Nephron progenitor cell (in vitro differentiated cells): ENCODE results near the gene ABL2.
"Not testable (repeated sequence)": the region's sequence is repeated elsewhere in the genome, so short reads cannot be mapped to it uniquely, and the experiment has no call there.

Experiments
- DNase-seq: peaks from one replicate; pipeline ENCODE4 v3.0.0; 2021
- H3K27ac Mint-ChIP-seq: 2 replicates; pipeline ENCODE4 v1.8.0; 2021; ENCODE audit warnings: mild to moderate bottlenecking, moderate library complexity, mixed read lengths
- H3K27me3 Mint-ChIP-seq: 2 replicates; pipeline ENCODE4 v1.8.0; 2021; ENCODE audit warnings: mild to moderate bottlenecking, low read depth, mixed read lengths; ENCODE audit not compliant: poor library complexity
- H3K36me3 Mint-ChIP-seq: 2 replicates; pipeline ENCODE4 v1.8.0; 2021; ENCODE audit warnings: low read depth, mixed read lengths
- H3K4me1 Mint-ChIP-seq: 2 replicates; pipeline ENCODE4 v1.8.0; 2021; ENCODE audit warnings: mixed read lengths
- H3K4me3 Mint-ChIP-seq: 2 replicates; pipeline ENCODE4 v1.8.0; 2021; ENCODE audit warnings: mild to moderate bottlenecking, moderate library complexity, mixed read lengths
- H3K9me3 Mint-ChIP-seq: 2 replicates; pipeline ENCODE4 v1.8.0; 2021; ENCODE audit warnings: mild to moderate bottlenecking, moderate library complexity, mixed read lengths
- TF ChIP-seq, protein P1 (sequence below): fragments of 200-600 bp; sonication (generic); IDR thresholded peaks from 2 replicates; pipeline ENCODE4 v1.5.0; 2021; ENCODE audit warnings: antibody characterized with exemption

ABL2 gene

DNA sequence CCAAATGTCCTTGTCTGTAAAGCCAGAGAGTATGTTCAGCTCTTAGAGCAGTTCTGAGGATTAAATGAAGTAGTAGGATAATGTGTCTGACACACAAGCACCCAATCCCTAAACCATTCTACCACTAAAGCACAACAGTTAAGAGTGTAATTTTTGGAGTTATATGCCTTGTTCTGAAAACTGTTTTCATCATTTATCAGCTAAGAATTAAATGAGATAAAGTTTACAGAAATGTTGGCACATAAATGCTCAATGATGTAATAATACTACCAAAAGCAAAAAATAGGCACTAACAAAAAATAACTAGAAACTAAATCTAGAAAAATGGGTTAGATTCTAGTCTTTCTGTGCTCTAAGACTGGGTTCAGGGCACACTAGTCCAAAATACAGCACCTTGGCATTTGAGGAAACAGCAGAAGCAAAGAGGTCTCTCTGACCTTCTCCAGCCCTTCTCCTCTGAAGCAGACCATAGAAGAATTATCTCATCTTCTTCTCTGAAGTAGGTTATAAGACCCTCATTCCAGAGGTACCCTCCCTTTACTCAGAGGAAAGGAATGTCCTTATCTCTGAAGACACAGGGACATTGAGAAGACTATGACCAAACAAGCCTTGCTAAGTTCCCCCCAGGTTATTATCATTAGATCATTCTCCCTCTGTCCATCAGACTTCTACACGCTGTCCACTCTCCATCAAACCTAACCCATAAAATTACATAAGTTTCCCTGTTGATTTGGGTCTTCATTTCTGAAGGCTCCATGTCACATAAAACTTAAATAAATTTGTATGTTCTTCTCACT is 20.6 kb downstream of the ABL2 start:
- H3K4me1 Mint-ChIP-seq: peaks cover 8% of the 10 kb centered on the region
- no peaks in the 10 kb centered on the region for H3K27me3 Mint-ChIP-seq
- H3K4me3 Mint-ChIP-seq: no peak overlapping the region
- peaks cover 9% of the 10 kb centered on the region for H3K36me3 Mint-ChIP-seq
- H3K27ac Mint-ChIP-seq: no peak overlapping the region
- DNase-seq: no peak
- TF ChIP-seq, protein P1, sequence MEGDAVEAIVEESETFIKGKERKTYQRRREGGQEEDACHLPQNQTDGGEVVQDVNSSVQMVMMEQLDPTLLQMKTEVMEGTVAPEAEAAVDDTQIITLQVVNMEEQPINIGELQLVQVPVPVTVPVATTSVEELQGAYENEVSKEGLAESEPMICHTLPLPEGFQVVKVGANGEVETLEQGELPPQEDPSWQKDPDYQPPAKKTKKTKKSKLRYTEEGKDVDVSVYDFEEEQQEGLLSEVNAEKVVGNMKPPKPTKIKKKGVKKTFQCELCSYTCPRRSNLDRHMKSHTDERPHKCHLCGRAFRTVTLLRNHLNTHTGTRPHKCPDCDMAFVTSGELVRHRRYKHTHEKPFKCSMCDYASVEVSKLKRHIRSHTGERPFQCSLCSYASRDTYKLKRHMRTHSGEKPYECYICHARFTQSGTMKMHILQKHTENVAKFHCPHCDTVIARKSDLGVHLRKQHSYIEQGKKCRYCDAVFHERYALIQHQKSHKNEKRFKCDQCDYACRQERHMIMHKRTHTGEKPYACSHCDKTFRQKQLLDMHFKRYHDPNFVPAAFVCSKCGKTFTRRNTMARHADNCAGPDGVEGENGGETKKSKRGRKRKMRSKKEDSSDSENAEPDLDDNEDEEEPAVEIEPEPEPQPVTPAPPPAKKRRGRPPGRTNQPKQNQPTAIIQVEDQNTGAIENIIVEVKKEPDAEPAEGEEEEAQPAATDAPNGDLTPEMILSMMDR: no peak
- no peaks in the 10 kb centered on the region for H3K9me3 Mint-ChIP-seq

DNA sequence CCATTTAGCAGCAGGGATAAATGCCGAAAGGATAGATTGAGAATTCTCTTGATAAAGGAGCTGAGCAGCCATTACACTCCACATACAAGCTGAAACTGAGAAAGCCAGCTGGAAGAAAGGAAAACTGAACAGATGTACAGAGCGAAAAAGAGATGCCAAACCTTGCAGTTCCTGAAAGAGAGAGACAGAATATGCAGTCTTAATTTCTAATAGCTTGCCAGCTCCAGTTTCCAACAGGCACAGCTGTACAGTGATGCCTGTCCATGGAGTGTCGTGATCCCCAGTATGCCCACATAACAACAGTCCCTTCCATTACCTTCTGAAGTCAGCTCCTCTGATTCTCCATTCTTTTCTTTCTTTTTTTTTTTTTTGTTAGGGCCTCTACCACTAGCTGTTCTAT is 22.7 kb downstream of the ABL2 start:
- H3K4me1 Mint-ChIP-seq: peaks cover 8% of the 10 kb centered on the region
- no peaks in the 10 kb centered on the region for H3K27me3 Mint-ChIP-seq
- no peak for DNase-seq
- peak overlapping the region; percentile 71 for H3K27ac Mint-ChIP-seq
- H3K36me3 Mint-ChIP-seq: peaks cover 6% of the 10 kb centered on the region
- H3K4me3 Mint-ChIP-seq: no peak overlapping the region
- no peaks in the 10 kb centered on the region for H3K9me3 Mint-ChIP-seq
- TF ChIP-seq, protein P1: no peak

DNA sequence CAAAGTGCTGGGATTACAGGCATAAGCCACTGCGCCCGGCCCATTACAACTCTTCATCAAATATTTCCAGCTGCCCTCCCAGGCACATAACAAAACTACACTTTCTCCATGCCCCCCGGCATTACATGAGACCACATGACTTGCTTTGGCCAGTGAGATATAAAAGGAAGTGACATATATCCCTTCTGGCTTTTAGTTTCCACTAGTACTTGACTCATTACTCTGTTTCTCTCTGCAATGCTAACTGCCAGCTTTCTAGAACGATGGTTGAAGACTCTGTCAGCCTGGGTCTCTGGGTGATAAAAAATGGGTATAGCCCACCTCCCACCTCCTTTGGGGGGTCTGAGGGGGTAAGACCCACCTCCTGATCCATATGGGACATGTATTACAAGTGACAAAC is 24.2 kb downstream of the ABL2 start:
- no peaks in the 10 kb centered on the region for H3K27me3 Mint-ChIP-seq
- H3K9me3 Mint-ChIP-seq: no peaks in the 10 kb centered on the region
- no peak for DNase-seq
- H3K4me3 Mint-ChIP-seq: no peak overlapping the region
- peaks cover 8% of the 10 kb centered on the region for H3K4me1 Mint-ChIP-seq
- TF ChIP-seq, protein P1: no peak
- H3K36me3 Mint-ChIP-seq: peaks cover 4% of the 10 kb centered on the region
- peak overlapping the region; percentile 74 for H3K27ac Mint-ChIP-seq

DNA sequence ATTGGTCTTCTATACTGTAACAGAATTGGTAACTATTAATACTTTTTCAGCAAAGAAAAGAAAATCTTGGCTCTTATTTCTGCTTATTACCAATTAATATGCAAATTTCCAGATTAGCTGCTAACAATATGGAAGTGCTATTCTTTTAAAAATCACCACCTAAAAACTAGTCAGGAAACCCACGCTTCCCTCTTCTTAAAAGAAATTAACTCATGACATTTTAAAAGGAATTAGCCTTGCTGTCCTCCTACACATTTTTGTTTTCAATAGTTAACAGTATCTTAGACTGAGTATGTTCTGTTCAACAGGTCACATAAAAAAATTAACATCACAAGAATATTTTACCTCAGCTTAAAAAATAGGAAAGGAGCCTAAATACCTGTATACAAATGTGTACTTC is 27.3 kb downstream of the ABL2 start:
- H3K27ac Mint-ChIP-seq: no peak overlapping the region
- H3K4me3 Mint-ChIP-seq: no peak overlapping the region
- no peaks in the 10 kb centered on the region for H3K27me3 Mint-ChIP-seq
- H3K9me3 Mint-ChIP-seq: no peaks in the 10 kb centered on the region
- TF ChIP-seq, protein P1: no peak
- H3K4me1 Mint-ChIP-seq: no peaks in the 10 kb centered on the region
- H3K36me3 Mint-ChIP-seq: peaks cover 4% of the 10 kb centered on the region
- DNase-seq: no peak

DNA sequence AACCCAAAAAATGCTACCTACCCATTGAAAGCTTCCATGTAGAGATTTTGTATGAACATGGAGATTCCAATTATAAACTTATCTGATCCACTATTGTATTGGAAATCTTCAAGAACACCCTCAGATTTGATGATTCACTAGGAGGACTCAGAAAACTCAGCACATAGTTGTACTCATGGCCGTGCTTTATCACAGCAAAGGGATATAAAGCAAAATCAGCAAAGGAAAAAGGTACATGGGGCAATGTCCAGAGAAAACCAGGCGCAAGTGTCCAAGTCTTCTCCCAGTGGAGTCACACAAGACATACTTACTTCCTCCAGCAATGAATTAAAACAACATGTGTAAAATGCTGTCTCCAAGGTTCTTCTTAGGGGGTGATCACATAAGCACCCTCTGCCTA is 28.9 kb downstream of the ABL2 start:
- Mint-ChIP-seq H3K4me1 (no peaks in the 10 kb centered on the region), H3K36me3 (peaks cover 4% of the 10 kb centered on the region), H3K27me3 (no peaks in the 10 kb centered on the region), H3K9me3 (no peaks in the 10 kb centered on the region), H3K4me3 (no peak overlapping the region), H3K27ac (no peak overlapping the region)
- DNase-seq: no peak
- TF ChIP-seq, protein P1: no peak

DNA sequence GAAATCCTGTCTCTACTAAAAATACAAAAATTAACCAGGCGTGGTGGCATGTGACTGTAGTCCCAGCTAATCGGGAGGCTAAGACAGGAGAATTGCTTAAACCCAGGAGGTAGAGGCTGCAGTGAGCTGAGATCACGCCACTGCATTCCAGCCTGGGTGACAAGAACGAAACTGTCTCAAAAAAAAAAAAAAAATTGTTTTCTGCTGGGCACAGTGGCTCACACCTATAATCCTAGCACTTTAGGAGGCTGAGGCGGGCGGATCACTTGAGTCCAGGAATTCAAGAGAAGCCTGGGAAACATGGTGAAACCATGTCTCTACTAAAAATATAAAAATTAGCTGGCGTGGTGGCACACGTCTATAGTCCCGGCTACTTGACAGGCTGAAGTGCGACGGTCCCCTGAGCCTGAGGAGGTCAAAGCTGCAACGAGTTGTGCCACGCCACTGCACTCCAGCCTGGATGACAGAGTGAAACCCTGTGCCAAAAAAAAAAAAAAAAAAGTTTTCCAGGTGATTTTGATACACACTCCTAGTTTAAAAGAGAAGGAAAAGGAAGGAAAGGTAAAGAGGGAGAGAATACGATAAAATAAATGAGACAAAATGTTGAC is 31.7 kb downstream of the ABL2 start:
- H3K4me1 Mint-ChIP-seq: no peaks in the 10 kb centered on the region
- TF ChIP-seq, protein P1: no peak
- H3K4me3 Mint-ChIP-seq: no peak overlapping the region
- no peaks in the 10 kb centered on the region for H3K27me3 Mint-ChIP-seq
- H3K9me3 Mint-ChIP-seq: no peaks in the 10 kb centered on the region
- no peak overlapping the region for H3K27ac Mint-ChIP-seq
- no peak for DNase-seq
- no peaks in the 10 kb centered on the region for H3K36me3 Mint-ChIP-seq

DNA sequence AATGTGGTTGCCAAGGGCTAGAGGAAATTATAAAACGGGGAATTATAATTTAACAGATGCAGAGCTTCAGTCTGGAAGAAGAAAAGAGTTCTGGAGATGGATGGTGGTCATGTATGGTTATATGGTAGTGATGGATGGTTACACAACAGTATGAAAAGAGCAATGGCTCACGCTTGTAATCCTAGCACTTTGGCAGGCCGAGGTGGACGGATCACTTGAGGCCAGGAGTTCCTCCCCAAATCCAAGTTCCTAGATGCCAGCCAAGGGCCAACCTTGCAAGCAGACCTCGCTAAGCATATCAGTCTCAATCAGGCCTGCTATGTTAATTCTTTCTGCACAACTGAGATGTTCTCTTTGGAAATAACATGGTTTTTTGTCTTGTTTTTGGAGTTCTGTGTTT is 33.6 kb downstream of the ABL2 start:
- not testable (repeated sequence) for H3K4me1 Mint-ChIP-seq, H3K36me3 Mint-ChIP-seq, H3K4me3 Mint-ChIP-seq, H3K27me3 Mint-ChIP-seq, H3K9me3 Mint-ChIP-seq, DNase-seq, H3K27ac Mint-ChIP-seq
